GM06990 (cell line): Measurements from ENCODE around the gene LMF1.

Source experiments
- DNase-seq: peaks from one replicate; pipeline ENCODE4 v3.0.0-alpha.2; 2011; ENCODE audit not compliant: insufficient read length; ENCODE audit errors: extremely low read depth
- H3K27me3 ChIP-seq: replicated peaks from 2 replicates; pipeline ENCODE4 v1.6.0; 2011; ENCODE audit warnings: low read length; ENCODE audit not compliant: control insufficient read depth, insufficient read depth
- H3K36me3 ChIP-seq: 2 replicates; pipeline ENCODE4 v1.5.1; 2011; ENCODE audit warnings: low read length; ENCODE audit not compliant: control insufficient read depth, insufficient read depth
- H3K4me3 ChIP-seq: replicated peaks from 2 replicates; pipeline ENCODE4 v1.5.1; 2011; ENCODE audit warnings: low read depth, mild to moderate bottlenecking, control low read depth, low read length
- CTCF ChIP-seq: IDR thresholded peaks from 2 replicates; pipeline ENCODE4 v1.5.1; 2011; ENCODE audit warnings: low read length, control low read depth, mild to moderate bottlenecking, inconsistent platforms; ENCODE audit not compliant: insufficient read depth, poor library complexity, severe bottlenecking

Gene LMF1

GRCh38 chr16:917591-918061 lies 53.2 kb downstream of the LMF1 start:
- no peak for TF ChIP-seq CTCF
- Histone ChIP-seq H3K4me3 (no peak overlapping the region), H3K36me3 (no peaks in the 10 kb centered on the region), H3K27me3 (no peaks in the 10 kb centered on the region)
- no peak for DNase-seq

- H3K27me3 ChIP-seq = no peaks in the 10 kb centered on the region
- DNase-seq = no peak
- H3K4me3 ChIP-seq = no peak overlapping the region
- no peaks in the 10 kb centered on the region for H3K36me3 ChIP-seq
- no peak for TF ChIP-seq CTCF
Measured at GRCh38 chr16:916035-916799, 54.6 kb downstream of the LMF1 start.

- no peak for TF ChIP-seq CTCF
- Histone ChIP-seq H3K36me3 (no peaks in the 10 kb centered on the region), H3K4me3 (no peak overlapping the region), H3K27me3 (no peaks in the 10 kb centered on the region)
- no peak for DNase-seq
Measured at GRCh38 chr16:915546-915945, 55.2 kb downstream of the LMF1 start.

- H3K27me3 ChIP-seq = no peaks in the 10 kb centered on the region
- TF ChIP-seq CTCF = no peak
- no peaks in the 10 kb centered on the region for H3K36me3 ChIP-seq
- DNase-seq = no peak
- H3K4me3 ChIP-seq = no peak overlapping the region
Measured at GRCh38 chr16:914440-914839, 56.3 kb downstream of the LMF1 start.

- Histone ChIP-seq H3K36me3 (no peaks in the 10 kb centered on the region), H3K4me3 (no peak overlapping the region), H3K27me3 (no peaks in the 10 kb centered on the region)
- no peak for DNase-seq
- TF ChIP-seq CTCF = no peak
Measured at GRCh38 chr16:913817-914439, 56.9 kb downstream of the LMF1 start.
